GM12878 (cell line): ENCODE results near the gene BAHD1. TPM values are rescaled to one million over a fixed set of nuclear protein-coding genes. Genes with fewer than 3 reads are reported as not detected.

Experiments used
- ATAC-seq: fragments of 200-7000 bp; cut with Tn5 transposase; 3 replicates; pipeline ENCODE4 v1.9.1; 2020; ENCODE audit warnings: mild to moderate bottlenecking, moderate library complexity
- BruUV-seq: library from RNA; stranded (reverse); fragments of 400-500 nt; replicated peaks from 2 replicates; lab custom pipeline; 2021; lab: Mats Ljungman, UMichigan
- CTCF ChIA-PET: fragments of 300-600 bp; sonication (Branson Sonifier 250); formaldehyde crosslinking; extraction: SDS; loops from one replicate; lab custom pipeline; 2021; ENCODE audit warnings: inconsistent platforms; lab: Yijun Ruan, JAX
- POLR2A ChIA-PET: fragments of 350-600 bp; formaldehyde crosslinking; extraction: SDS; loops from one replicate; lab custom pipeline; 2021; ENCODE audit warnings: inconsistent platforms; lab: Charles Lee
- RAD21 ChIA-PET: fragments of 300-600 bp; sonication (Branson Sonifier 250); formaldehyde crosslinking; loops from one replicate; lab custom pipeline; 2023; ENCODE audit warnings: antibody characterized with exemption; ENCODE audit not compliant: unreplicated experiment; lab: Charles Lee
- SMC1A ChIA-PET: fragments of 300-600 bp; sonication (Branson Sonifier 250); formaldehyde crosslinking; loops from one replicate; lab custom pipeline; 2023; ENCODE audit not compliant: unreplicated experiment, uncharacterized antibody; lab: Charles Lee
- DNase-seq: peaks from one replicate; pipeline ENCODE4 v3.0.0-alpha.2; 2011; ENCODE audit warnings: low read depth, low spot score
- FAIRE-seq: peaks from 3 replicates; lab custom pipeline; 2011; peaks lifted over from hg19 to GRCh38; lab: Jason Lieb, UNC
- H2AFZ ChIP-seq: 2 replicates; pipeline ENCODE4 v1.6.0; 2011; ENCODE audit warnings: low read depth, low read length, control low read depth; ENCODE audit not compliant: control insufficient read depth
- H3K27ac ChIP-seq: 2 replicates; pipeline ENCODE4 v1.5.1; 2011; ENCODE audit warnings: control low read depth; ENCODE audit not compliant: control insufficient read depth, insufficient read depth
- H3K27me3 ChIP-seq, 2 experiments: replicated peaks in 1 of 2; 2 replicates each; pipeline versions ENCODE4 v1.6.0 to v1.6.1; 2011; ENCODE audit warnings: low read length in 1 of 2; ENCODE audit not compliant: control insufficient read depth in 2 of 2, insufficient read depth in 2 of 2
- H3K36me3 ChIP-seq, 2 experiments: 2 replicates each; pipeline ENCODE4 v1.5.1; 2011; ENCODE audit warnings: low read length in 1 of 2; ENCODE audit not compliant: control insufficient read depth in 2 of 2, insufficient read depth in 2 of 2
- H3K4me1 ChIP-seq: 2 replicates; pipeline ENCODE4 v1.6.1; 2011; ENCODE audit warnings: mild to moderate bottlenecking, low read length, moderate library complexity, mixed read lengths; ENCODE audit not compliant: control insufficient read depth, insufficient read depth
- H3K4me2 ChIP-seq: 2 replicates; pipeline ENCODE4 v1.6.0; 2011; ENCODE audit warnings: control low read depth; ENCODE audit not compliant: control insufficient read depth, insufficient read depth
- H3K4me3 ChIP-seq: fragments of 200-600 bp; sonication (generic); 2 replicates; pipeline ENCODE4 v1.5.1; 2016
- H3K79me2 ChIP-seq: 2 replicates; pipeline ENCODE4 v1.6.0; 2011; ENCODE audit warnings: low read length; ENCODE audit not compliant: control insufficient read depth, insufficient read depth
- H3K9ac ChIP-seq: 2 replicates; pipeline ENCODE4 v1.8.0; 2011; ENCODE audit warnings: low read length, control low read depth, mixed read lengths; ENCODE audit not compliant: control insufficient read depth, insufficient read depth
- H3K9me3 ChIP-seq: replicated peaks from 3 replicates; pipeline ENCODE4 v1.5.1; 2011; ENCODE audit warnings: mild to moderate bottlenecking, low read length; ENCODE audit not compliant: control insufficient read depth, insufficient read depth
- H4K20me1 ChIP-seq: 2 replicates; pipeline ENCODE4 v1.6.0; 2011; ENCODE audit not compliant: control insufficient read depth, insufficient read depth
- BMI1 ChIP-seq: fragments of 450-650 bp; IDR thresholded peaks from 2 replicates; pipeline ENCODE4 v1.6.1; 2016; ENCODE audit warnings: mild to moderate bottlenecking, moderate library complexity, borderline replicate concordance
- CBFB ChIP-seq: IDR thresholded peaks from 2 replicates; pipeline ENCODE4 v1.6.1; 2016; ENCODE audit warnings: antibody characterized with exemption, low read depth
- CEBPZ ChIP-seq: fragments of 150-350 bp; IDR thresholded peaks from 2 replicates; pipeline ENCODE4 v1.6.1; 2016; ENCODE audit warnings: low read depth, low read length
- CHD4 ChIP-seq: fragments of 200-600 bp; sonication (generic); IDR thresholded peaks from 2 replicates; pipeline ENCODE4 v1.6.1; 2016; ENCODE audit warnings: mild to moderate bottlenecking
- EZH2 ChIP-seq: IDR thresholded peaks from 2 replicates; pipeline ENCODE4 v1.6.1; 2012; ENCODE audit warnings: low read depth, mild to moderate bottlenecking, control low read depth, inconsistent platforms, low read length, borderline replicate concordance; ENCODE audit not compliant: control insufficient read depth
- FOS ChIP-seq: IDR thresholded peaks from 3 replicates; pipeline ENCODE4 v1.6.1; 2011; ENCODE audit warnings: borderline replicate concordance; ENCODE audit not compliant: insufficient read length; ENCODE audit errors: extremely low read depth
- IKZF2 ChIP-seq, 2 experiments: fragments of 450-650 bp; IDR thresholded peaks; 2 replicates each; pipeline ENCODE4 v1.6.1; 2017; ENCODE audit warnings: mild to moderate bottlenecking in 2 of 2, moderate library complexity in 2 of 2
- NFXL1 ChIP-seq: fragments of 450-650 bp; IDR thresholded peaks from 2 replicates; pipeline ENCODE4 v1.6.1; 2017; ENCODE audit warnings: antibody characterized with exemption, mild to moderate bottlenecking, borderline replicate concordance
- NFYB ChIP-seq: IDR thresholded peaks from 2 replicates; pipeline ENCODE4 v1.6.1; 2011; ENCODE audit warnings: low read depth, mild to moderate bottlenecking, low read length, improper control_type of control experiment, moderate library complexity; ENCODE audit not compliant: insufficient read depth
- NRF1 ChIP-seq: conservative IDR thresholded peaks from 2 replicates; pipeline ENCODE4 v1.6.1; 2011; ENCODE audit warnings: mild to moderate bottlenecking, low read depth, low read length, improper control_type of control experiment
- RB1 ChIP-seq: fragments of 450-650 bp; formaldehyde crosslinking; IDR thresholded peaks from 2 replicates; pipeline ENCODE4 v1.6.1; 2017; ENCODE audit warnings: mild to moderate bottlenecking, borderline replicate concordance
- SMC3 ChIP-seq: IDR thresholded peaks from 2 replicates; pipeline ENCODE4 v1.6.1; 2011; ENCODE audit warnings: low read length, improper control_type of control experiment, borderline replicate concordance
- SREBF1 ChIP-seq: IDR thresholded peaks from 2 replicates; pipeline ENCODE4 v1.6.1; 2012; ENCODE audit warnings: mild to moderate bottlenecking, low read length
- STAT1 ChIP-seq: fragments of 450-650 bp; conservative IDR thresholded peaks from 2 replicates; pipeline ENCODE4 v1.6.1; 2014; ENCODE audit warnings: antibody characterized with exemption, mild to moderate bottlenecking
- STAT3 ChIP-seq: IDR thresholded peaks from 2 replicates; pipeline ENCODE4 v1.6.1; 2011; ENCODE audit warnings: low read depth, low read length, improper control_type of control experiment
- SUPT20H ChIP-seq: IDR thresholded peaks from 2 replicates; pipeline ENCODE4 v1.6.1; 2011; ENCODE audit warnings: low read depth, mild to moderate bottlenecking, low read length, moderate library complexity, borderline replicate concordance; ENCODE audit not compliant: control insufficient read depth
- TCF7 ChIP-seq: IDR thresholded peaks from 2 replicates; pipeline ENCODE4 v1.6.1; 2014; ENCODE audit warnings: antibody characterized with exemption, borderline replicate concordance
- USF2 ChIP-seq: IDR thresholded peaks from 2 replicates; pipeline ENCODE4 v1.6.1; 2011; ENCODE audit warnings: low read depth, low read length, improper control_type of control experiment, borderline replicate concordance
- ZNF217 ChIP-seq: fragments of 450-650 bp; IDR thresholded peaks from 2 replicates; pipeline ENCODE4 v1.6.1; 2017; ENCODE audit warnings: antibody characterized with exemption, mild to moderate bottlenecking
- ZZZ3 ChIP-seq: IDR thresholded peaks from 2 replicates; pipeline ENCODE4 v1.6.1; 2011; ENCODE audit warnings: low read depth; ENCODE audit not compliant: control insufficient read depth, insufficient read length
- WGBS: methylation state at CpG from one replicate; pipeline ENCODE4 v1.1.6; 2016; ENCODE audit warnings: low lambda C conversion rate; ENCODE audit not compliant: insufficient replicate concordance, insufficient coverage; ENCODE audit errors: missing lambda C conversion rate; 5-methylcytosine and 5-hydroxymethylcytosine counted together
- in situ Hi-C: fragments of 300-500 bp; cut with MboI; formaldehyde crosslinking; loops from 9 replicates; pipeline ENCODE4 v1.14.3; 2018; ENCODE audit warnings: mixed read lengths
- intact Hi-C: fragments of 100-400 bp; cut with micrococcal nuclease; formaldehyde crosslinking; loops from one replicate; pipeline ENCODE4 v1.14.2; 2022; ENCODE audit not compliant: unreplicated experiment
- polyA plus RNA-seq, 11 experiments: library from polyadenylated mRNA; depleted of rRNA in 4 of 11; unstranded in 6 of 11; stranded (reverse) in 5 of 11; fragments of >200 nt; fragmentation: Nextera tagmentation in 4 of 11; fragmentation: Illumina TruSeq in 1 of 11; extraction: Ambion mirVana in 4 of 11; extraction: Trizol in 1 of 11; gene quantifications; 1 replicate in 1 of 11; 2 replicates in 10 of 11; pipeline versions ENCODE4 v1.2.1 to v1.2.3, GENCODE V29; 2011 to 2016; ENCODE audit warnings: inconsistent platforms in 2 of 11, missing spikeins in 2 of 11, low read depth in 1 of 11
- total RNA-seq, 4 experiments: library from RNA; depleted of rRNA in 3 of 4; stranded (reverse); fragments of >200 nt in 3 of 4; fragmentation: Illumina TruSeq in 1 of 4; extraction: Trizol in 1 of 4; gene quantifications; 2 replicates each; pipeline versions ENCODE4 v1.2.1 to v1.2.3, GENCODE V29; 2013 to 2021

Gene BAHD1
- total and polyA plus RNA-seq, 10 of the 15 experiments (the other 5 are each of a cell fraction or from before 2014, with no cell fraction given), result 0.21 to 21.8 (median 5.8) TPM

- Histone ChIP-seq H3K9me3 (no peaks in the 10 kb centered on the region), H2AFZ (peak within 1 kb of the TSS; percentile 40), H3K4me3 (peak within 1 kb of the TSS; percentile 92), H4K20me1 (no peaks in the 10 kb centered on the region), H3K4me1 (peaks cover 32% of the 10 kb centered on the region), H3K79me2 (peaks cover 15% of the 10 kb centered on the region), H3K27me3 (no peaks in the 10 kb centered on the region), H3K36me3 (peaks cover 4 to 5% of the 10 kb centered on the region in 2 experiments), H3K9ac (peak within 1 kb of the TSS; percentile 88), H3K27ac (peak within 1 kb of the TSS; percentile 85), H3K4me2 (peak within 1 kb of the TSS; percentile 98)
- POLR2A ChIA-PET, result interaction anchor here (0.5 to 2.6 kb wide), 12 partner anchors 15 to 473 kb away, joined by 3 to 12 read pairs (median 4); partner anchors contain the start of genes BAHD1 and CCDC32
- RAD21 ChIA-PET, result interaction anchor here (0.7 to 2.9 kb wide), 9 partner anchors 8 to 309 kb away, joined by 3 to 11 read pairs (median 4); partner anchors contain the start of genes BAHD1 and KNSTRN
- FAIRE-seq, result peak; percentile 27
- 2% methylated on average over 40 of the region's 54 CpGs for WGBS
- in situ Hi-C loops (no loop called here), intact Hi-C loops (no loop called here)
- DNase-seq, result peak; percentile 75
- CTCF ChIA-PET, result interaction anchor here (0.8 to 6.3 kb wide), 12 partner anchors 8 to 97 kb away, joined by 3 to 47 read pairs (median 4); no protein-coding TSS in a partner anchor
- no TSS peak for BruUV-seq
- ATAC-seq, result peak; percentile 96
- SMC1A ChIA-PET, result interaction anchor here (0.9 to 3.3 kb wide), 9 partner anchors 8 to 61 kb away, joined by 3 to 29 read pairs (median 3); partner anchors contain the start of gene KNSTRN
- no peak; the same call in 1 of the 2 replicates for TF ChIP-seq RB1
- TF ChIP-seq SREBF1, result no peak
- no peak for TF ChIP-seq SMC3
- no peak for TF ChIP-seq EZH2
- TF ChIP-seq ZNF217, result no peak
- no peak for TF ChIP-seq ZZZ3
- no peak for TF ChIP-seq STAT1
- no peak for TF ChIP-seq NRF1
- TF ChIP-seq STAT3, result no peak
- TF ChIP-seq CEBPZ, result peak; percentile 63
- TF ChIP-seq FOS, result peak; percentile 66
- no peak for TF ChIP-seq TCF7
- no peak for TF ChIP-seq SUPT20H
- TF ChIP-seq IKZF2 (IDR thresholded peaks at IDR 0.05), result no peak
- no peak for TF ChIP-seq NFXL1
- TF ChIP-seq CHD4, result no peak
- peak; percentile 97 for TF ChIP-seq NFYB
- no peak for TF ChIP-seq USF2
- TF ChIP-seq BMI1, result no peak
- peak; percentile 57 for TF ChIP-seq CBFB
These were observed 35.0 kb upstream of the BAHD1 start, which contains the start of gene IVD for GRCh38 chr15:40405501-40406381. IVD (plus strand) TSS chr15:40405795; CDS start chr15:40405828, 33 bp downstream.
